OCI-LY1 (cell line): ENCODE results near the gene OTULINL.

Experiments used
- CTCF ChIP-seq: fragments of 200-600 bp; sonication (generic), shearing (Covaris generic); IDR thresholded peaks from 2 replicates; pipeline ENCODE4 v1.5.1; 2017; ENCODE audit warnings: mild to moderate bottlenecking, antibody characterized with exemption, low read length, moderate library complexity, mixed read lengths
- EZH2 ChIP-seq: fragments of 200-600 bp; sonication (generic), shearing (Covaris generic); IDR thresholded peaks from 2 replicates; pipeline ENCODE4 v1.8.0; 2017; ENCODE audit warnings: borderline replicate concordance, mixed run types, mild to moderate bottlenecking, antibody characterized with exemption, low read length, moderate library complexity, mixed read lengths

- no peak for TF ChIP-seq CTCF
- TF ChIP-seq EZH2 = no peak
These were observed 49.1 kb downstream of the OTULINL start for GRCh38 chr5:14630671-14631070.
